ENCODE measurements around the gene SCAPER.
"Not testable (repeated sequence)": the region's sequence is repeated elsewhere in the genome, so short reads cannot be mapped to it uniquely, and the experiment has no call there.

SCAPER gene

GRCh38 chr15:76916369-76916768 is 11.2 kb upstream of the SCAPER start:
- no peak for DNase-seq (ENCODE audit: low read depth in 1 of 2, low spot score in 1 of 2)

DNA sequence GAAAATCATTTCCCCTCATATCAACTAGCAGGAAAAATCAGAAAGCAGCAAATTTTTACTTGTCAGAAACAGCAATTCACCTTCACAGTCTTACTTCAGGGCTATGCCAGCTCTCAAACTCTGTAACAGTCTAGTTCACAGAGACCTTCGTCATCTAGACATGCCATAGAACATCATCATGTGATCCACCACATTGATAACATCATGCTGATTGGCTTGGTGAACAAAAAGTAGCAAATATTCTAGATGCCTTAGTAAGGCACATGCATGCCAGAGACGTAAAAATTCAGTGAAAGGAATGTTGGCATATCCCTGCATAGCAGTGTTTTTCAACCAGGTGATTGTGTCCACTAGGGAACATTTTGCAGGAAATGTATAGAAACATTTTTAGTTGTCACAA is 8.6 kb upstream of the SCAPER start:
- no peak for DNase-seq (ENCODE audit: low read depth in 1 of 2, low spot score in 1 of 2)

DNA sequence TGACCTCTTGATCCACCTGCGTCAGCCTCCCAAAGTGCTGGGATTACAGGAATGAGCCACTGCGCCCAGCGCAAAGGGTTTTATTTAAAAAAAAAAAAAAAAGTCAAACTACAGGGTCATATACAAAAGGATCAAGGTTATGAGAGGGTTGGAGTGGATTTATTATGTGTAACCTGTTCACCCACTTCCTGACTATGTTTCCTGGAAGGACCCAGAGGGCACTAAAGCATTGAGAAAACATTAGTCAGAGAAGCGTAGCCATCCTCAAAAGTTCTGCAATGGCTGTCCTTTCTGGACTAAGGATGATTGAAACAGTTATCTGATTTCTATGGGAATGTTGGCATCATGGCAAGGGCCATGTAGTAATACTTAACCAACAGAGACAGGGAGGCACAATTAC is 7.3 kb upstream of the SCAPER start:
- DNase-seq (ENCODE audit: low read depth in 1 of 2, low spot score in 1 of 2) = no peak

GRCh38 chr15:76905855-76906254 is 715 bp upstream of the SCAPER start:
- no peak for DNase-seq (ENCODE audit: low read depth in 1 of 2, low spot score in 1 of 2)

DNA sequence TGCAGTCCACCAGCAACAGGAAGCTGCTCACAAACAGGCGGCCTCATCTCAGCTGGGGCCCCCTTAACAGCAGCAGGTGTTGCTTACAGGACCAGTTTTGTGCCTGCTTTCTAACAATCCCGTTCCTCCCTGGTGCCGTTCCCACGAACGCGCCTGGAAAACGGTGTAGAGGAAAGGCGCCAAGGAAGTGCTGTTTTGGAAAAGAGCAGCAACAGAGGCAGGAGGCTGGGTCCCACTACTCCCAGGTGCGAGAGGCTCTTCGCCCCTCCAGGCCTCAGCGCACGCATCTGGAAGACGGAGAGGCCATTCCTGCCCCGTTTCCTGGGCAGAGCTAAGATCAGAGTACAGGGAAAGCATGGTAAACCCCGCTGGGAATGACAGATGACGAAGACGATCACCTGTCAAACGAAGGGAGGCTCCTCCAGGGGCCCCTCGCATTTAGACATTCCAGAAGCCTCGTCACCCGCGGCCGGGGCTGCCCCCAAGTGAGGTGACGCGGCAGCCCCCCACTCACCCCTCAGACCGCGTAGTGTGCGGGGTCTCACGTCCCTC is 603 bp downstream of the SCAPER start:
- DNase-seq (ENCODE audit: low read depth in 1 of 2, low spot score in 1 of 2) = no peak

DNA sequence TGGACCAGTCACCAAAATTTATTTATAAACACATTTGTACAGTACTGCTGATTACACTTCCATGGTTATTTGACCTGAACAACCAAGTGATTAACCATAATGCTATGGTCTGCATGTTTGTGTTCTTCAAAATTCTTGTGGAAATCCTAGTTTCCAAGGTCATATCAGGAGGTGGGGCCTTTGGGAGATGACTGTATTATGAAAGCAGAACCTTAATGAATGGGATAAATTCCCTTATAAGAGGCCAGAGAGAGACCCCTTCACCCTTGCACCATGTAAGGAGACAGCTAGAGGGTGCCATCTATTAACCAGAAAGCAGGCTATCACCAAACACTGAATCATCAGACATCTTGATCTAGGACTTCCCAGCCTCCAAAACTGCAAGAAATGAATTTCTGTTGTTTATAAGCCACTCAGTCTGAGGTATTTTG is 1.9 kb downstream of the SCAPER start:
- DNase-seq (ENCODE audit: low read depth in 1 of 2, low spot score in 1 of 2) = peak in 1 of 2 donors; percentile 2

DNA sequence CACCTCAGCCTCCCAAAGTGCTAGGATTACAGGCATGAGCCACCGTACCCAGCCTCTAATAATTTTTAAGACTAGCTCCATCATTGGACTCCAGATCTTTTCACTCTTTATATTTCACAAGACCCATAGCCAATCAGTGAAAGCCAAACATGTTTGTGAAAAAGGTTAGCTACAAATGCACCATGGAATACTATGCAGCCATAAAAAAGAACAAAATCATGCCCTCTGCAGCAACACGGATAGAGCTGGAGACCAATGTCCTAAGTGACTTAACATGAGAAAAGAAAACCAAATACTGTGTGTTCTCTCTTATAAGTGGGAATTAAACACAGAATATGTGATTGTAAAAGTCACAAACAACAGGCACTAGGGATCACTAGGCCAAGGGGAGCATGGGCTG is 3.2 kb downstream of the SCAPER start:
- no peak for DNase-seq (ENCODE audit: low read depth in 1 of 2, low spot score in 1 of 2)

- DNase-seq (ENCODE audit: low read depth in 1 of 2, low spot score in 1 of 2) = not testable (repeated sequence)
These were observed 5.2 kb downstream of the SCAPER start for GRCh38 chr15:76899931-76900310.

GRCh38 chr15:76899176-76899930 is 5.8 kb downstream of the SCAPER start:
- DNase-seq (ENCODE audit: low read depth in 1 of 2, low spot score in 1 of 2) = not testable (repeated sequence)

DNA sequence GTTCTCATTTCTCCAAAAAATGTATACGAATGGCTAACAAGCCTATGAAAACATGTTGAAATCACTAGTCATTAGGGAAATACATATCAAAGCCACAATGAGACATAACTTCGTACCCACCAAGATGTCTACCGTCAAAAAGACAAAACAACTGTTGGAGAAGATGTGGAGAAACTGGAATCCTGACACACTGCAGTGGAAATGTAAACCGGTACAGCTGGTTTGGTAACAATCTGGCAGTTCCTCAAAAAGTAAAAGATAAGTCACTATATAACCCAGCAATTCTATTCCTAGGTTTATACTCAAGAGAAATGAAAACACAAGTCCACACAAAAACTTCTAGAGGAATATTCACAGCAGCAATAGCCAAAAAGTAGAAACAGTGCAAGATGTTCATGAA is 7.0 kb downstream of the SCAPER start:
- no peak for DNase-seq (ENCODE audit: low read depth in 1 of 2, low spot score in 1 of 2)

- DNase-seq (ENCODE audit: low read depth in 1 of 2, low spot score in 1 of 2) = no peak
These were observed 11.0 kb downstream of the SCAPER start for GRCh38 chr15:76894174-76894573.

- not testable (repeated sequence) for DNase-seq (ENCODE audit: low read depth in 1 of 2, low spot score in 1 of 2)
These were observed 12.3 kb downstream of the SCAPER start for GRCh38 chr15:76892836-76893235.

DNA sequence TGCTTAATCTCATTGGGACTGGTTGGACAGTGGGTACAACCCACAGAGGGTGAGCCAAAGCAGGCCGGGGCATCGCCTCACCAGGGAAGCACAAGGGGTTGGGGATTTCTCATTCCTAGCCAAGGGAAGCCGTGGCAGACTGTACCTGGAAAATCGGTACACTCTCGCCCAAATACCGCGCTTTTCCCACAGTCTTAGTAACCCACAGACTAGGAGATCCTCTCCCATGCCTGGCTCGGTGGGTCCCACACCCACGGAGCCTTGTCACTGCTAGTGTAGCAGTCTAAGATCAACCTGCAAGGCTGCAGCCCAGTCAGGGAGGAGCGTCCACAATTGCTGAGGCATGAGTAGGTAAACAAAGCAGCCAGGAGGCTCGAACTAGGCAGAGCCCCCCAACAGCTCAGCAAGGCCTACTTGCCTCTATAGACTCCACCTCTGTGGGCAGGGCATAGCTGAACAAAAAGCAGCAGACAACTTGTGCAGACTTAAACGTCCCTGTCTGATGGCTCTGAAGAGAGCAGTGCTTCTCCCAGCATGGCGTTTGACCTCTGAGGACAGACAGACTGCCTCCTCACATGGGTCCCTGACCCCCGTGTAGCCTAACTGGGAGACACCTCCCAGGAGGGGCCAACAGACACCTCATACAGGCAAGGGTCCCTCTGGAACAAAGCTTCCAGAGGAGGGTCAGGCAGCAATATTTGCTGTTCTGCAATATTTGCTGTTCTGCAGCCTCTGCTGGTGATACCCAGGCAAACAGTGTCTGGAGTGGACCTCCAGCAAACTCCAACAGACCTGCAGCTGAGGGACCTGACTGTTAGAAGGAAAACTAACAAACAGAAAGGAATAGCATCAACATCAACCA is 17.6 kb downstream of the SCAPER start:
- not testable (repeated sequence) for DNase-seq (ENCODE audit: low read depth in 1 of 2, low spot score in 1 of 2)

DNA sequence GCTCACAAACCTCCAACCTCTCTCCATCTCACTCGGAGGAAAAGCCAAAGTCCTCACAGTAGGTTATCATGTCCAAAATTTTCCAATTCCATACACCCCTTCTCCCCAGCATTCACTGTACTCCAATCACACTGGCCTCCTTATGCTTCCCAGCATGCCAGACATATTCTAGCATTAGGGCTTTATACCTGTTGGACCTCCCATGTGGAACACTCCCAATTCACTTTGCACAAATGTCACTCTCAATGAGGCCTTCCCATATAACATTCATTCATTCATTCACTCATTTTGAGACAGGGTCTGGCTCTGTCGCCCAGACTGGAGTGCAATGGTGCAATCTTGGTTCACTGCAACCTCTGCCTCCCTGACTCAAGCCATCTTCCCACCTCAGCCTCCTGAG is 19.9 kb downstream of the SCAPER start:
- DNase-seq (ENCODE audit: low read depth in 1 of 2, low spot score in 1 of 2) = no peak

DNA sequence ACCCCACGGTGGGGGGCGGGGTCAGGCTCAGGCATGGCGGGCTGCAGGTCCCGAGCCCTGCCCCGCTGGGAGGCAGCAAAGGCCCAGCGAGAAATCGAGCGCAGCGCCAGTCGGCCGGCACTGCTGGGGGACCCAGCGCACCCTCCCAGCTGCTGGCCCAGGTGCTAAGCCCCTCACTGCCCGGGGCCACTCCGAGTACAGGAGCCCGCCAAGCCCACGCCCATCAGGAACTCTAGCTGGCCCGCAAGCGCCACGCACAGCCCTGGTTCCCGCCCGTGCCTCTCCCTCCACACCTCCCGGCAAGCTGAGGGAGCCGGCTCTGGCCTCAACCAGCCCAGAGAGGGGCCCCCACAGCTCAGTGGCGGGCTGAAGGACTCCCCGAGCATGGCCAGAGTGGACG is 29.2 kb downstream of the SCAPER start:
- DNase-seq (ENCODE audit: low read depth in 1 of 2, low spot score in 1 of 2) = no peak

DNA sequence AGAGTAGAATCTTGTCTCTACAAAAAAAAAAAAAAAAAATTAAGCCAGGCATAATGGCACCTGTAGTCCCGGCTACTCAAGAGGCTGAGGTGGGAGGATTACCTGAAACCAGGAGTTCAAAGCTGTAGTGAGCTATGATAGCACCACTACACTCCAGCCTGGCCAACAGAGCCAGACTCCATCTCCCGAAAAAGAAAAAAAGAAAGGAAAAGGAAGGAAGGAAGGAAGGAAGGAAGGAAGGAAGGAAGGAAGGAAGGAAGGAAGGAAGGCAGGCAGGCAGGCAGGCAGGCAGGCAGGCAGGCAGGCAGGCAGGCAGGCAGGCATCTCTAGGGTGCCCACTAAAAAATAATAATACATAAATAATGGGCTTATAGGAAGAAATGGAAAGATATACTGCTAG is 32.1 kb downstream of the SCAPER start:
- not testable (repeated sequence) for DNase-seq (ENCODE audit: low read depth in 1 of 2, low spot score in 1 of 2)

- DNase-seq (ENCODE audit: low read depth in 1 of 2, low spot score in 1 of 2) = no peak
These were observed 33.2 kb downstream of the SCAPER start for GRCh38 chr15:76871930-76872329.

DNA sequence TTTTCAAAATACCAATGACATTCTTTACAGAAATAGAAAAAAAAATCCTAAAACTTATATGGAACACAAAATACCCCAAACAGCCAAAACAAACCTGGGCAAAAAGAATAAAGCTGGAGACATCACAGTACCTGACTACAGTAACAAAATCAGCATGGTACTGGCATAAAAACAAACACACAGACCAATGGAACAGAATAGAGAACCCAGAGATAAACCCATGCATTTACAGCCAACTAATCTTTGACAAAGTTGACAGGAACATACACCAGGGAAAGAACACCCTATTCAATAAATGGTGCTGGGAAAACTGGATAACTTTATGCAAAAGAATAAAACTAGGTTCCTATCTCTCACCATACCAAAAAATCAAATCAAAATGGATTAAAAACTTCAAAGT is 36.4 kb downstream of the SCAPER start:
- DNase-seq (ENCODE audit: low read depth in 1 of 2, low spot score in 1 of 2) = no peak

GRCh38 chr15:76866716-76867321 is 38.3 kb downstream of the SCAPER start:
- DNase-seq (ENCODE audit: low read depth in 1 of 2, low spot score in 1 of 2) = no peak

DNA sequence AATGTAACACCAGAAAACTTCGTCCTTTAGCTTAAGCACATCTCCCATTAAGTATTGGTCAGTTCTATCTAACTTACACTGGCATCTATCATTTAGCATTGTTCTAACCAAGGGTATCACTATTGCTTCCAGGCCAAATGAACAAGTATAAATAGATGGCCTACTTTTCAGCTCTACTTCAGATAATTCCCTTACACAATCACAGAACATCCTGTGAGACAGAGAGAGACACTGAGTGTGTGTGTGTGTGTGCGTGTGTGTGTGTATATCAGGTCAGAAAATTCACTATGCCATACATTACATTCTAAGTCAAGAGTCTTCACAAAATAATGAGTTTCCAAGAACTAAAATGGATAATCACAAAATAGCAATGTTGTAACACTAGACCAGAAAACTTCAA is 39.1 kb downstream of the SCAPER start:
- no peak for DNase-seq (ENCODE audit: low read depth in 1 of 2, low spot score in 1 of 2)

DNA sequence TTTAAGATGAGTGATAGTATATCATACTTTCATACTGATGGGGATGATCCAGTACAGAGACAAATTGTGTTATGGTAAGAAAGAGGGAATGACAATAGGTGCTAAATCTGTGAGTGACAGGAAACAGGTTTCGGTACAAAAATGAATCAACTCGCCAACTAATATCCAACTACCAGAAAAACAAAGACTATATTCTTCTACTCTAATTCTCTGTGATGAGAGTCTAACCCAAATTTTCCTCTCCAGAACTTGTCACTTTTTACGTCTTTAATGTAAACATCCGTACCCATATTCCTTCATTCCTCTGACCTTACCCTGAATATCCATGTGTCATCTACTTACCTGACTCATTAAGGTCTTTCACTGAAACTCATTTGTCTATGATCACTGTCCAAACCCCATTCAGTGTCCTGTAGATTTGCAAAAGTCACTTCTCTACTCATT is 39.6 kb downstream of the SCAPER start:
- no peak for DNase-seq (ENCODE audit: low read depth in 1 of 2, low spot score in 1 of 2)

- no peak for DNase-seq (ENCODE audit: low read depth in 1 of 2, low spot score in 1 of 2)
These were observed 40.6 kb downstream of the SCAPER start for GRCh38 chr15:76864586-76864985.
